Mononuclear cell (primary cell): ENCODE data around the gene PPP1CA. TPM values are rescaled to one million over a fixed set of nuclear protein-coding genes. Genes with fewer than 3 reads are reported as not detected.

Source experiments
- H3K27me3 ChIP-seq: 2 replicates; pipeline ENCODE4 v1.6.0; 2011; ENCODE audit warnings: low read length, control low read depth; ENCODE audit not compliant: insufficient read depth
- H3K4me1 ChIP-seq: 2 replicates; pipeline ENCODE4 v1.5.1; 2011; ENCODE audit warnings: mild to moderate bottlenecking, low read length, control low read depth; ENCODE audit not compliant: insufficient read depth
- H3K4me3 ChIP-seq: 2 replicates; pipeline ENCODE4 v1.5.1; 2011; ENCODE audit warnings: mild to moderate bottlenecking, low read length, moderate library complexity
- H3K9me3 ChIP-seq: 2 replicates; pipeline ENCODE4 v1.5.1; 2011; ENCODE audit warnings: low read depth, mild to moderate bottlenecking, control low read depth, low read length
- total RNA-seq: library from RNA; depleted of rRNA; stranded (reverse); fragments of >200 nt; gene quantifications from one replicate; pipeline ENCODE4 v1.2.3, GENCODE V29; 2012

Gene PPP1CA
- total RNA-seq: 126 TPM

DNA sequence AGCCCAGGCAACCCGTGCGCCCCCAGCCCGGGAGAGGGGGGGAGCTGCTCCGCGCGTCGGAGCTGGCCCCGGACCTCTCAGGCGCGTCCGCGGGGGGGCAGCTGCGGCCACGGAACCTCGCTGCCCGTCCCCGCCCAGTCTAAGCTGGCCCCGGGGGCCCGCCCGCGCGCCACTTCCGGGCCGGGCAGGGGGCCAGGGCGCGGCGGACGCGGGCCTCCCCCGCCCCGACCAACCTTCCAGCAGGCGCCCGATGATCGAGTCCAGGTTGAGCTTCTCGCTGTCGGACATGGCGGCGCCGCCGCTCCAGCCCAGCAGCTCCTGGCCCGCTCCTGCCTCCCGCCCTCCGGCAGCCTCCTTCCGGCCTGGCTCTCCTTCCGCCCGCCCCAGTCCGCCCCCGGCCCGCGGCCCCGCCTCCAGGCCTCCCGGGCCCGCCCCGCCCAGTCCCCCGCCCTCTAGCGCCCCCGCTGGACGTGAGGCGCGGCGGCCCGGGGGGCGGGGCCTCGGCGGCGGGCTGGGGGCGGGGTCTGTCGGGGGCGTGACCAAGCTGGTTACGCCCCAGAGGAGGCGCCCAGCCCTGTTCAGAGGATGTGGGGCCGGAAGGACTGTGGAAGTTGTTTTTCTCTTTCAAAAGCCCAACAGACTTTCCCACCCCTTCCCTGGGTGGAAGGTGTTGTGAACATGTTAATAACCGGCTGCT is at the start of gene PPP1CA:
PPP1CA (minus strand) TSS at position 364 of the 697 bp plus-strand sequence; CDS start at position 288, 76 bp downstream.
- Histone ChIP-seq H3K9me3 (no peaks in the 10 kb centered on the region), H3K27me3 (no peaks in the 10 kb centered on the region), H3K4me3 (peak within 1 kb of the TSS; percentile 86), H3K4me1 (peaks cover 92% of the 10 kb centered on the region)

DNA sequence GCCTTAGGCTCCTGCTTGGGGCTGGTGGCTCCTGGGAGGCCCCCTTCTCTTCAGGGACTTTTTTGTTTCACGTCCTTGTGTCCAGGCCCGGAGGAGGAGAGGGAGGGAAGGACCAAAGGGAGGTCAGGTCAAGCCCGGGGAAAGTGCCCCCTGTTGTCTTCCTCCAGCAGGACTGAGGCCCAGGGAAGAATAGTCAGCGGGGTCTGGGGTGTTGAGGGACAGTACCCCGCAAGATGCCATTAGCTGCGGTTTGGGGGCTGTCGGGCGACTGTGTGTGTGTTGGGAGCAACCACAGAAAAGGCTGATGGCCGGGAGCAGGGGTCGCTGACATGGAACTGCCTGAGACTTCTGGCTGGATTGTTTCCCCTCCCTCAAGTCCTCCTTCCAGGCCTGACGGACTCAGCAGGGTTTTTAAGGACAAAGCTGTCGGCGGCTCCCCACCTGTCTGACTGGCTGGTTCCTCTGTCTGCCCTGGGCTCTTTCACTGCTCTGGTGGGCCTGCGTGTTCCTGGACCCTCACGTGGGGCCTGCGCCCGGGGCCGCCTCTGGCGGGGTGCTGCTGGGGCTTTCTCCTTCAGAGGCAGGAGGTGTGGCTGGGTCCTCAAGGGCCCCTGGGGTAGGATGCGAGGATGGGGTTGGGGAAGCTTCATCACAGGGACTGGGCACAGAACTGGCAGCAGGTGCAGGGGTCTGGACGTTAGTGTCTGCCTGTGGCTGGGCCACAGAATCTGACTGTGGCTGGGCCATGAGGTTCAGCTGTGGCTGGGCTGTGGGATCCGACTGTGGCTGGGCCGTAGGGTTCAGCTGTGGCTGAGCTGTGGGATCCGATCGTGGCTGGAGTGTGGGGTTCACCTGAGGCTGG is 49.4 kb upstream of the PPP1CA start:
- Histone ChIP-seq H3K27me3 (no peaks in the 10 kb centered on the region), H3K4me3 (no peak overlapping the region), H3K9me3 (no peaks in the 10 kb centered on the region), H3K4me1 (peaks cover 55% of the 10 kb centered on the region)

DNA sequence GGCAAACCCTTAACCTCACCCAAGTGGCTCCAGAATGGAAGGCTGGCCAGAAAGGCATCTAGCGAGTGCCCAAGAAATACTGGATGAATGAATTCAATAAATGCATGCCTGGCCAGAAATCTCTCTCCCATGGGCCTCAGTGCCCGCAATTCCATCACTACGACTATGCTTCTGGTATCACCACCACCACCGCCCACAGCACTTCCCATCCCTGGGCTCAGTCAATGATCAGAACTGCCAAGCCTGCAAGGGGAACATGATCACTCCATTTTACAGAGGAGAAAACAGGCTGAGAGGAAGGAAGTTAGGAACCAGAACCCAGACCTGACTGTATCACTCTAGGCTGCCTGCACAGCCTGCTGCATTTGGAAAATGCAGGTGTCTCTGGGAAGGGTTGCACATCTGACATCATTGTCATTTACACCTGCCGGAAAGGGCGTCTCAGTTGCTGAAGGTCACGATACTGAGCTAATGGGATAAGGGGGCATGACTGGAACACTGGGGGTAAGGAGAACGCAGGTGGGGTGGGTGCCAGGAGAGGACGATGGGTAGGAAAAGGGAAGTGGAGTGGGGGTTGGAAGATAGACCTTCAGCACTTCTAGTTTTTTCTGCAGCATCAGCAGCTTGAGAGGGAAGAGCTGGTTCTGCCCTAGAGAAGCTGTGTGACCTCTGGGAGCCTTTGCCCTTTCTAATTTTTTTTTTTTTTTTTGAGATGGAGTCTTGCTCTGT is 47.6 kb upstream of the PPP1CA start:
- Histone ChIP-seq H3K4me1 (peaks cover 72% of the 10 kb centered on the region), H3K4me3 (no peak overlapping the region), H3K9me3 (no peaks in the 10 kb centered on the region), H3K27me3 (no peaks in the 10 kb centered on the region)

DNA sequence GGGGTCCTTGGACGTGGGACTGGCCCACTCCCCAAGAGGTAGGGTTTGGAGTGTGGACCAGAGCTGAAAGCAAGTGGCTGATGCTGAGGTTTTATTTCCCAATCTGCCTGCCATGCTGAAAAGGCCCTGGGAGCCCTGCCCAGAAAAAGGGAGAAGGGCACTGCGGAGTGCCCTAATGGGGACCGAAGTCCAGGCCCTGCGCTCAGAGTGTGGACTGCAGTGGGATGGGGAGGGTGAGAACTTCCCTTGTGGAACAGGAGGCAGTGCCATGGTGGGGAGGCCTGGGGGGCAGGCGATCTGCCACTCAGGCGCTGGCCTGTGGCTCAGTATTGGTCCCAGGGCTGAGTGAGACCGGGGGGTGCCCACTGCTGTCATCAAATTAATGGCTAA is 46.6 kb upstream of the PPP1CA start:
- Histone ChIP-seq H3K4me3 (no peak overlapping the region), H3K27me3 (no peaks in the 10 kb centered on the region)

DNA sequence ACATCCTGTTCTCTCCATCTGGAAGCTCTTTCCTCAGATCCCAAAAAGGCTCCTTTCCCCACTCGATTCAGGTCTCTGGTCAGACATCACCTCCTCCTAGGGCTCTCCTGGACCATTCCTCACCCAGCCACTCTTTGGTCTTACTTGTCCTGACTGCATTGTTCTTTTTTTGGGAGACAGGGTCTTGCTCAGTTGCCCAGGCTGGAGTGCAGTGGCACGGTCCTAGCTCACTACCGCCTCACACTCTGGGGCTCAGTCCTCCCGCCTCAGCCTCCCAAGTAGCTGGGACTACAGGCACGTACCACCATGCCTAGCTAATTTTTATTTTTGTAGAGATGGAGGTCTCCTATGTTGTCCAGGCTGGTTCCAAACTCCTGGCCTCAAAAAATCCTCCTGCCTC is 43.9 kb upstream of the PPP1CA start:
- peaks cover 88% of the 10 kb centered on the region for H3K4me1 ChIP-seq
- H3K9me3 ChIP-seq: no peaks in the 10 kb centered on the region
- no peaks in the 10 kb centered on the region for H3K27me3 ChIP-seq
- H3K4me3 ChIP-seq: no peak overlapping the region

More for the DNA sequence above, 46.6 kb upstream of the PPP1CA start:
- Histone ChIP-seq H3K9me3 (no peaks in the 10 kb centered on the region), H3K4me1 (peaks cover 80% of the 10 kb centered on the region)

DNA sequence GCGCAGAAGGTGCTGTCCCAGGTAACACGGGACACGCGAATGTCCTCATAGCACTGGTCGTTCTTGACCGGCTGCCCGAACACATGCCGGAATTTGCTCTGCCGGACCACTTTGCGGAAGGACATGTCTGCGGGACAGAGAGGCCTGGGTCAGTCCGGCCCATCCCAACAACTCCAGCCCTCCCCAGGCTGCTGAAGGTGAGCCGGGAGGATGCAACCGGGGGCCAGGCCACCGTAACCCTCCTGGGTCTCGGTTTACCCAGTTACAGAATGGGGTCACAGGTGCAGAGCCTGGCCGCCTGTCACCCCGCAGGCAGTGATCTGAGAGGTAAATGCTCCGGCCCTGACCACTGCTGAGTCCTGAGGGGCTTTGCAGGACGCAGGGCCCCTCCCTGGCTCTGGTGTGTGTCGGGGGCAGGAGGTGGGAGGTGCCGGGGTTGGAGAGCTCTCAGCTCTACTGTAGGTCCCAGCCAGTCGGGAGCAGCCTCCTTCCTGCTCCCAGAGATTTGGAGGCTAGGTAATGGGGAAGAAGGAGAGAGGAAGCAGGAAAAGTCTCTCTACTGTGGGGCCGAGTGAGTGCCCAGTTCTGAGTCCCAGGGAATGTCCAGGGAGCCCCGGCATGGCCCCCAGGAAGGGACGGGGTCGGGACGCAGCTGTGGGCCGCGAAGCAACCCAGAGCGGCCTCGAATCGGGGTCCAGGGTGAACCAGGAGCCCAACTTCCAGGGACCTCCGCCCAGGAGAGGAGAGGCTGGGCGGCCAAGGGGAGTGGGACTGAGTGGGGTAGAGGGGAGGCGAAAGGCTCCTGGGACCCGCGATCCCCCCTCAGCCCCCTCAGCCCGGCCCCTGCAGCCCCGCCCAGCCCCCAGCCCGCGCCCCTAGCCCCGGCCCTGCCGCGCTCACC is 41.1 kb upstream of the PPP1CA start:
- H3K9me3 ChIP-seq: no peaks in the 10 kb centered on the region
- peaks cover 88% of the 10 kb centered on the region for H3K4me1 ChIP-seq
- no peak overlapping the region for H3K4me3 ChIP-seq
- no peaks in the 10 kb centered on the region for H3K27me3 ChIP-seq

DNA sequence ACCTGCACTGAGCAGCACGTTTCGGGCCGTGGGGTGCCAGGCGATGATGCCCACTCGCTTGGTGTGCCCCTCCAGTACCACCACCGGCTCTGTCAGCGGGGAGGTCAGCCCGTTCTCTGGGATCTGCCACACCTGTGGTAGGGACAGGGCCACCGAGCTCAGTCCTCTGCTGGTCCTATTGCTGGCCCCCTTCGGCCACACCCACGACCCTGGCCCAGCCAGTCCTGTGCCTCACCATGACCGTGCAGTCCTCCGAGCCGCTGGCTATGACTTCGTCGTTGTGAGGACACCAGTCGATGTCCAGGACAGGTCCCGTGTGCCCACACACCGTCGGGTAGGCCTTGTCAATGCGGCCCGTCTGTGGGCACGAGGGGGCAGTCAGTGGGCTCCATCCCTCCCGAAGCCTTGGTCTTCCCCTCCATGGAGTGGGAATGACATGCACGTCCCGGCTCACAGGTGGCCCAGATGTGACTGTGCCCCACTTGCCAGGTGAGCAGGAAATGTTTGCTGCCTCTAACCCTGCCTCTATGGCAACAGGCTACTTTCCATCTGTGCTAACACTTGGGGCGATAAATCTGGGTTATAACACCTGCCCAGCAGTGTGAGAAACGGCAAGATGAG is 40.2 kb upstream of the PPP1CA start:
- Histone ChIP-seq H3K9me3 (no peaks in the 10 kb centered on the region), H3K27me3 (no peaks in the 10 kb centered on the region), H3K4me3 (no peak overlapping the region), H3K4me1 (peaks cover 79% of the 10 kb centered on the region)

DNA sequence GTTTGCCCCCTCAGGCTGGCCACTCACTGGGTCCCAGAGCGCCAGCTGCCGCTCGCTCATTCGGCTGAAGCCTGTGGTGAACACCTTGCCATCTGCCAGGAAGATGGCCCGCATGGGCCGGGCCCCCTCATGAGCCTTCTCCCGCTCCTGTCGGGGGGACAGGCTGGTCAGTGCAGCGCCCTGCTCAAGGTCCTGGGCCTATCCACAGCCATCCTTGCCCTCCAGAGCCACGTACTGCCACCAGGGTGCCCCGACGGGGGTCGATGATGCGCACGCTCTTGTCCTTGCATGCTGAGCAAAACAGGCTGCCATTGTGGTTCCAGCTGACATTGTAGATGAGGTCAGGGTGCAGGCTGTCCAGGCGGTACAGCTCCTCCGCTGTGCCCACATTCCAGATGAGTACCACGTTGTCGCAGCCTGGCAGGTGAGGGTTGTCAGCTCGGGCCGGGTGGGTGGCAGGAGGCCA is 39.5 kb upstream of the PPP1CA start:
- H3K4me3 ChIP-seq: no peak overlapping the region
- H3K4me1 ChIP-seq: peaks cover 79% of the 10 kb centered on the region
- no peaks in the 10 kb centered on the region for H3K27me3 ChIP-seq
- H3K9me3 ChIP-seq: no peaks in the 10 kb centered on the region

DNA sequence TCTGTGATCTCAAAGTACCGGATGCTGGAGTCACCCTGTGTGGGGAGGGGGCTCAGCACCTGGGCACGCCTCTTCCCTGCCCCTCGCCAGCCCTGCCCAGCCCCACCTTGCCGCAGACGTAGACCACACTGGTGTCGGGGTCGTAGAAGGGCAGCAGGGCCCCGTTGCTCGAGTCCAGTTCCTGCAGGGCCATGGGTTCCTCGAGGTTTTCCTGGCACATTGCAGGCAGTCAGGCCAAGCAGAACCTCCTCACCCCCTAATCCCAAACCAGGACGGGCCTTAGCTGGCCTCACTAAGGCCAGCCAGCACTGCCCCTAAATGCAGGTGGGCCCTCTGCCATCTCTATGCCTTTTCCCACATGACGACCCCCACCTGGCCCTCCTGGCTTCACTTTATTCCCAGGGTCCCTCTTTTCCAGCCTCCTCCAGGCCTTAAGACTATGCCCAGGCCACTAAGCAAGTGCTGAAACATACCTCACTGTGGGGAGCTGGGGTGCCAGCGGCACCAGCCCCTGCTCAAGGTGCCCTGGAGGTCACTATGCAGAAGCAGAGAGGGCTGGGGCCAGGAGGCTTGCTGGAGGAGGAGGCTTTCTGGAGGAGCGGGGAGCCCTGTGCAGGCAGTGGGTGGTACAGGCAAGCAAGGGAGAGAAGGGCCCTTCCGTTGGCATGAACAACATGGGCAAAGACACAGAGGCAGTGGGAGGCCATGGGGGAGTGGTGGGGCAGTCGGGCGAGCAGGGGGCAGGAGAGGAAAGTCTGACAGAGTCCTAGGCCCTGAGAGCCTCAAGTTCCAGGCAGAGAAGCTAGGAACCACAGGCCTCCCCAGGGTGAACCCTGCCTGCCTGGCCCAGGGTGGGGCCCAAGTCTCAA is 38.8 kb upstream of the PPP1CA start:
- H3K4me3 ChIP-seq: no peak overlapping the region

DNA sequence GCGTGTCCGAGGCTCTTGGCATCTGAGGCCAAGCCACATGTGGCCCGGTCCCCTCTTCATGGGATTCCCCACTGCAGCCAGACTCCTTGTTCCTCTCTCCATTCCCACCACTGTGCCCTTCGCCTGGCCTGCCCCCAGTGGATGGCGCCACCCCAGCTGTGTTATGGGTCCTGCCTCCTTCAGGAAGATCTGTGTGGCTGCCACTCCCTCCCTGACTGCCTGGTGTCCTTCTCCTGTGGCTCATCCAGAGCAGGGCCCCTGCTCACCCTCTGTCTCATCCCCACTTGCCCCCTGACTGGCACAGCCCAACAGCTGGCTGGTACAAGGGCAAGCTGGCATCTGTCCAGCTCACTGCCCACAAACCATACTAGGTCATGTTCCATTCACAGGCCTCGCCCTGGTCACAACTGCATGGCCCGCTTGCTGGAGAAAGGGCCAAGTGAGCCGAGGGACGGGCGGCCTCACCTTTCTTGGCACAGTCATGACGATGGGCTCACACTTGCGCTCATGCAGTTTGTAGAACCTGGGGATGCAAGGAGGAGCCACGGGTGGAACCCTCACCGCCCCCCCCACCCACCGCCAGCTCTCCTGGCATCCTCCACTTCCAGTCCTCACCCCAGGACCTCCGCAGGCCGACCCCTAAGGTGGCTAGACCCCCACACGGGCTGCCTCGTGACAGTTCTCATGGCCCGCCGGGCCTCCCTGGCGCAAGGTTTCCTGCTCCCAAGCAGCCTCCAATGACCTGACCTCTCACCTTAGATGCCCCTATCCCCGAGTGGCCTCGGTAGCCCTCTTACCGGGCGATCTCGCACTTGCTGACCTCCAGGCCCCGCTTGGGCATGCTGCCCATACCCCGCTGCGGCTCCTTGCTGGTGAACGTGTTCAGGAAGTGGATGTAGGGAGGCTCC is 37.9 kb upstream of the PPP1CA start:
- H3K4me1 ChIP-seq: peaks cover 79% of the 10 kb centered on the region
- no peaks in the 10 kb centered on the region for H3K27me3 ChIP-seq
- no peak overlapping the region for H3K4me3 ChIP-seq
- no peaks in the 10 kb centered on the region for H3K9me3 ChIP-seq

More for the DNA sequence above, 38.8 kb upstream of the PPP1CA start:
- Histone ChIP-seq H3K9me3 (no peaks in the 10 kb centered on the region), H3K27me3 (no peaks in the 10 kb centered on the region), H3K4me1 (peaks cover 79% of the 10 kb centered on the region)

DNA sequence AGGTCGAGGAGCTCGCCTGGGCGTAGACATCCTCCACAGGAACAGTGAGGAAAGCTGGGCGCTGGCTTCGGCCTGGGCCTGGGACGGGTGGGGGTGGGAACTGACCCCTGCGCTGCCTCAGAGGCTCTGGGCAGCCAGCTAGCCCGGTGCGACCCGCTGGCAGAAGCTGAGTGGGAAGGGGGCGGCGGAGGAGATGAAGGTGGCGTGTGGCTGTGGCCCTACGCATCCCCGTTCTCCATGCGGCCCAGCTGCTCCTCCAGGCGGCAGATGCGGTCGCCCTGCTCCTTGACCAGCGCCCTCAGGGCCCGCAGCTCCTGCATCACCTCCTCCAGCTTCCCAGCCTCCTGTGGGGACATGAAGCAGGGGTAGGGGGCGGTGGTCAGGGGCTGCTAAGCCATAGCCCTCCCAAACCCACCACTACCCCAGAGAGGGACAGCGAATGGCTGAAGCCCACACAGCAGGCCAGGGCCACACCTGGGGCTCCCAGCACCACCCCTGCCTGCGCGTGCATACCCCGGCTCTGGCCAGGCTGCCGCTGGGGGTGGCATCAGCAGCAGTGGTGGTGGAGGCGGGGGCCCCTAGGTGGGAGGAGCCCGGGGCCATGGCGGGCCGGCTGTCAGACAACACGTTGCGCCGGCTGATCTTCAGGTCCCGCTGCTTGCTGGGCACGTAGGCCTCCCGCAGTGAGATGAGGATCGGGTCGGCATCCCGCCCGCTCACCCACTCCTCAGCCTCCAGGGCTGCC is 36.7 kb upstream of the PPP1CA start:
- peak overlapping the region; percentile 74 for H3K4me3 ChIP-seq

DNA sequence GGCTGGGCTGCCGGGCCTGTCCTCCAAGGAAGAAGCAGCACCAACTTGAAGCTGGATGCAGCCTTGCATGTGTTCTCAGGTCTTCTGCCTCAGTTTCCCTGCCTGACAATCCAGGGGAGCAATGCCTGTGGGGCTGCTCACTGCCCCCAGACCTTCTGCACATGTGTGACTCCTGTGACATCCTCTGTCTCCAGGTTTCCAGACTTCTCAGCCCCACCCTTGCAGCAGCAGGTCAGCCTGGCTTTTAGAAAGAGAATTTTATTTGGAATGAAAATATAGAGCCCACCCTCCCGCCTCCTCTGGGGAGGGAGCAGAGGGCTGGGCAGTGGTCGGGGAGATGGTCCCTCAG is 36.1 kb upstream of the PPP1CA start:
- Histone ChIP-seq H3K4me3 (peak overlapping the region; percentile 74), H3K9me3 (no peaks in the 10 kb centered on the region), H3K27me3 (no peaks in the 10 kb centered on the region), H3K4me1 (peaks cover 84% of the 10 kb centered on the region)

More for the DNA sequence above, 36.7 kb upstream of the PPP1CA start:
- Histone ChIP-seq H3K4me1 (peaks cover 81% of the 10 kb centered on the region), H3K9me3 (no peaks in the 10 kb centered on the region), H3K27me3 (no peaks in the 10 kb centered on the region)
